GM21360 (cell line): ENCODE results near the gene ADAMTS9.

ENCODE experiments used
- ATAC-seq: cut with Tn5 transposase; IDR thresholded peaks from one replicate; pipeline ENCODE4 v1.9.1; 2021; ENCODE audit warnings: mild to moderate bottlenecking, moderate library complexity; ENCODE audit not compliant: unreplicated experiment

ADAMTS9 gene

DNA sequence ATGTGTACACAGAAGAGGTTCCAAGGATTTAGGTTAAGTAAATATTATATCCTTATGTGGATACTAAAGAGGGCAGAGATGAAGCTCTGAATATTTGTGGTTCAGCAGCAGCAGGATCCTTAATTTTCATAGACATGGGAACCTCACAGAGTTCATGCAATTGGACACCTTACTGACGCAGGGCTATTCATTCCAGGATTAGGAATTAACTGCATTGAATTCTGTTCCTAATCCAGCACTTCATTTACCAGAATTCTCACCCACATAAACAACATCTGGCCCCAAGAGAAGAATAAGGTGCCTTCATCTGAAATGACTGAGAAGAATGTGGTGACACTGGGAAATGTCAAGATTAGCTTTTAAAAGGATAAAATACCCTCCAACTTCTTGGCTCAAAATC, 62.4 kb downstream of the ADAMTS9 start:
- no peak for ATAC-seq

- no peak for ATAC-seq
These were observed 64.7 kb downstream of the ADAMTS9 start for GRCh38 chr3:64623125-64623524.

DNA sequence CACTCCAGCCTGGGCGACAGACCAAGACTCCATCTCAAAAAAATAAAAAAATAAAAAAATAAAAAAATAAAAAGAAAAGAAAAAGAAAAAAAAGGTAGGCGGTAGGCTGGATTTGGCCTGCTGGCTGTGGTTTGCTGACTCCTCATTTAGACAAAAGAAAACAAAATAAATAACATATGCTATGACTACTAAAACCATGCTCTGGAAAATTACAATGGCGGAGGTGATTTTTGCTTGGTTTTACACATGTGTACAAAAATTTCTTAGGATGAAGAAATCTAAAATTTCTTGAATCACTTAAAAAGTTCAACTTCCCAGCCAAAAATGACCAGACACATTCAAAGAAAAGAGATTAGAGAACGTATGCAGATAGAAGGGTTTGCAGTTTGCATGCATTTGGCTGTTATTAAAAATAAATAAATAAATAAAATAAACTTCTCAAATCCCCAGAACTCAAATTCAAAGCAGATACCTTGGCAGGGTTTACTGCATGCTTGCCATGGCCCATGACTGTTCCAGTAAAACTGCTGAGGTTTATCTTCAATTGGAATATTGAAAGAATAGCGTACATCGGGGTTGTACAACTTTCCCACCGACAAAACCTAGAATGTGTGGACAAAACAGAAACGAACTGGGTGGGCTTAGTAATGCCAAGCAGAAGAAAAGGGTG, 65.9 kb downstream of the ADAMTS9 start:
- no peak for ATAC-seq

- ATAC-seq = no peak
These were observed 66.5 kb downstream of the ADAMTS9 start for GRCh38 chr3:64621275-64621674.

DNA sequence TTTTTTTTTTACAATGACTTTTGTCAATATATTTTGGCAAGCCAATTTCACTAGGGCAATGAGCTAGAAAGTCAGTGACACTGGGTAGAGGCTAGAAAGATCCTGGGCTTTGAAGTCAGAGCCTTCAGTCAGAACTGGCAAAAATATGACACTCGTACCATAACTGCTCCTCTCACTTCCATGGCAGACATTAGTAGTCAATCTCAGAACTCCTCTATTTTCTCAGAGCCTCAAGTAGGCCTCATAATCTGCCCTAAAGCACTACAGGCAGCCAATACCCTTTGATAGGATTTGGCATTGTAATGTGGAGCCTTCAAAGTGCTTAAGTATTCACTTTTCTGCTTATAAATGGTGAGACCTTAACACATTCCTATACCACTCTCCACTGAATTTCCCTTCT, 67.8 kb downstream of the ADAMTS9 start:
- ATAC-seq = no peak

- no peak for ATAC-seq
These were observed 68.6 kb downstream of the ADAMTS9 start for GRCh38 chr3:64619216-64619615.

- ATAC-seq = no peak
These were observed 70.2 kb downstream of the ADAMTS9 start for GRCh38 chr3:64617610-64618009.

DNA sequence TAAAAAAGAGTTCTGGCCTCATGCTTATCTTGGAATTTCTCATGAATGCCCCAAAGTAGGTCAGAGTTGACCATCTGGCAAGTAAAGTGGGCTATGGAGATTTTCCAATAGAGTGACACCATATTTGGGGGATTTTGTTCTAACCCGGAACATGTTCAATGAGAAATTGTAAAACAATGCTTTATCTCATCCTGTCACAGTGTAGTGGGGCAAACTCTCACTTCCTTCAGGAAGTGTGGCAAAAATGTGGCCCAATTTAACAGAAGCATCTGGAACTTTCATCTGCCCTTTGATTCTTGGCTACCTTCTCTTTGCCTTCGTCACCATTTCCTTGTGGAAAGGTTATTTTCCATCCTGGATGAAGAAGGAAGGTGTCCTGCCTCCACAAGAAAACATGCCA, 70.8 kb downstream of the ADAMTS9 start:
- no peak for ATAC-seq

DNA sequence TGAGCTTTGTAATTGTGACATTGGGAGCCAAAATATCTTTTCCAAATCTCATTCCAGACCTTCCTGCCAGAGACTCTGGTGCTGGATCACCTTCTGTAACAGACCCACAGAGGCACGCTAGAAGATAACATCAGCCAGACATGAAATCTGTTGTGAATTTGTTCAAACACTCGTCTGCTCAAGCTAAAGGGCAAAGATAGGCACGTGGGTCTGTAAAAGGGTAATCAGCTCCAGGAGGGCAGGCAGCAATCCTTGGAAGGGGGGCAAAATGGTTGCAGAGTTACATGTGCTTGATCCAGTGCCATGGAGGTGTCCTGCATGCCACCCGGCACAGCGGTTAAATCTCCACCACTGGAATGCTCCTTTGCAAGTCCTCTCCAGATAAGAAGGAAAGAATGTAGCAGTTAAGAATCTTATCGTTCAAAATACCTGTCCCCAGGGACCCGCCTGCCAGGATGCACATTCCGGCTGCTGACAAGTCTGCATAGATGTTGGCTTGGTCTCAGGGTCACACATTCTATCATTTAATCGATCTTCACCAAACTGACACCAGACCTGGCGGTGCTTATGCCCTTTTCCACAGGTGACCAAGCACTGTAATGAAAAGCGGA, 74.8 kb downstream of the ADAMTS9 start:
- no peak for ATAC-seq

GRCh38 chr3:64612082-64612860, 75.5 kb downstream of the ADAMTS9 start:
- no peak for ATAC-seq

- no peak for ATAC-seq
These were observed 79.1 kb downstream of the ADAMTS9 start for GRCh38 chr3:64608741-64609140.

DNA sequence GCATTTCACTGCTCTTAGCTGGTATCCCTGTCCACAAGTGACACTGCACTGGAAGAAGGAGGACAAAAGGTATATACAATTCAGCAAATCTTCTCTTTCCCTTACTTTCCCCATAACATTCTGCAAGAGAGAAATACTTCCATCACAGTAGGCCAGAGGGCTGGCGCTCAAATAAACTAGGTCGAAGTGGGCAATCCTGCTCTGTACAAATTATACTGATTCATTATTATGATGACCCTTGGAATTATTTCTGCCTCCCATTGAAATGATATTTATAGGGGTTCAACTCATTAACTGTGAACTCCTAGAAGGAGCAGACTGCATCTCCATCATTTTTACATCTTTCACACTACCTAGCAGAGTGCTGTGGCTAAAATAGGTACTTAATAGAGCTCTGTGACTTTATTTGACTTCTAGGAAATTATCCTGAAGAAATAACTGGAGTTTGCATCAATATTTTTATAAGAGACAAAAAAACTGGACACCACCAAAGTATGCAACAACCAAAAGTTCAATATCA, 80.7 kb downstream of the ADAMTS9 start:
- no peak for ATAC-seq

GRCh38 chr3:64604313-64604712, 83.5 kb downstream of the ADAMTS9 start:
- ATAC-seq = no peak

DNA sequence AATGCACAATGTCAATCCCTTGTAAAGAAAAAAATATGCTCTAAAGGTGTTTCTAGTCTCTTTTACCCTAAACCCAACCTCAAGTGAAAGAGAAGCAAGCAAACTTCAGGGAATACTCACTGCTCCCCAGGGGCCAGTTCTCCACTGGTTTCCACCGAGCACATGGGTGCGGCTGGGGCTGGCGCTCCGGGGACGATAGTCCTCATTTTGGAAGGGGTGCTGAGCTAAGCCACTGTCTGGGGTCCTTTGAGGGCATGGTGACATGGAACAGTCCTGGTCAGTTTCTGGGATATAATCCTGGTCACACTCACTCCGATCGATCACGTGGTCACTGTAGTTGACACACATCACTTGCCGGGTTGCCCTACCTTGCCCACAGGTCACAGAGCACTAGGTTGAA, 86.0 kb downstream of the ADAMTS9 start:
- no peak for ATAC-seq

DNA sequence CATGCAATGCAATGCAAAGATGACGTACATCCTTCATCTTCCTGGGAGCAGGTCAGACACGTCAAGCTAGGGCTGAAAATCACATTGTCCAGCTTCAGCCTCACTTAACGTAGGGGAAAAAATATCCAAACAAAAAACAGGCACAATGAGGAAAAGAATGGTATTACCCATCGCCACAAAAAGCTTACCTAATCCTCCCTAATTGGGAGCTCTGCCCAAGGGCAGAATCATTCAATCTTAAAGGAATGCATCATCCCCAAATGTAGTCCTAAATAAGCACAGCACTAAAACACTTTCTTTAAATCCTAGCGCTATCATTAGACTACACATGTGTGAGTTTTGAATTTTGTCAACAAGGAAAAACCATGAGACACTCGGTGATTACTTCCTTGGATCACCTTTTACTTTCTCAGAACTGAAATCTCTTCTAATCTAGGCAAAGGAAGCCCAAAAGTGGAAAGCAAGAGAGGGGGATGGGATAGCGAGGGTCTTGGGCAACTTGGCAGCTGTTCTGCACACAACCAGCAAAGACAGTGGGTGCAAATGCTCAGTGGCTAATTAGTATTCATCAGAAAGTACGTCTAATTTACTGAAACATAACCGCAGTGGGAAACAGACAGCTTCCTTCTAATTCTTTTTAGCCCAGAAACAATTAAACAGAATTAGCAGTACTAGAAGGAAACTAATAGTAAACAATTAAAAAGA, 87.4 kb downstream of the ADAMTS9 start:
- no peak for ATAC-seq

DNA sequence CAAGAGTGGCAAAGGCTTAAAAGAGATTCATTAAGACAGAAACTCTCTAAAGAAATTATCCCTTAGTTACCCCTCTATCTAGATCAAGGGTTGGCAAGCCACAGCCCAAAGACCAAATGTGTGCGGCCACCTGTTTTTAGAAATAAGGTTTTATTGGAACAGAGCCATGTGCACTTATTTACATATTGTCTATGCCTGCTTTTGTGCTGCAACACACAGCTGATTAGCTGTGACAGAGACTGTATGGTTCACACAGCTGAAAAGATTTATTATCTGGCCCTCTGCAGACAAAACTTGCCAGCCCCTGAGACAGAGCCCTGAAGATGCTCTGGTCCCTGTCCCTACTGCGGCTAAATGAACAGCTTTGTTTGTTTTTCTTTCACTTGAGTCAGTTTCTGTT, 88.1 kb downstream of the ADAMTS9 start:
- no peak for ATAC-seq

- no peak for ATAC-seq
These were observed 92.5 kb downstream of the ADAMTS9 start for GRCh38 chr3:64595253-64595694.

DNA sequence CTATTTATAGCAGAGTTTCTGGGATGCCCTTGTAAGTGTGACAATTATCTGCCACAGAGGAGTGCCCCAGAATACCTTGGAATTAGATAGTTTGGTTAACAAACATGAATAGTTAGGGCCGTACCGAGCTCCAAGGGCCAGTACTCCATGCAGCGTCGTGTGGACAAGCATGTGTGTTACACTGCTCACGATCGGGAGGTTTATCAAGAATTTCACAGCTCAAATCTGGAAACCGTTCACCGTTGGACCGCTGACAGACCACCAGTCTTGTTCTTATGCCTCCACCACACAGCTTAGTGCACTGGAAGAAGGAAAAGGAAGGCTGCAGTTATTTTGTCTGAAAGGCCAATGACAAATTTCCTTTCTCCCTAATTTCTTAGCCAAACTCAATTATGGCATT, 93.7 kb downstream of the ADAMTS9 start:
- no peak for ATAC-seq

DNA sequence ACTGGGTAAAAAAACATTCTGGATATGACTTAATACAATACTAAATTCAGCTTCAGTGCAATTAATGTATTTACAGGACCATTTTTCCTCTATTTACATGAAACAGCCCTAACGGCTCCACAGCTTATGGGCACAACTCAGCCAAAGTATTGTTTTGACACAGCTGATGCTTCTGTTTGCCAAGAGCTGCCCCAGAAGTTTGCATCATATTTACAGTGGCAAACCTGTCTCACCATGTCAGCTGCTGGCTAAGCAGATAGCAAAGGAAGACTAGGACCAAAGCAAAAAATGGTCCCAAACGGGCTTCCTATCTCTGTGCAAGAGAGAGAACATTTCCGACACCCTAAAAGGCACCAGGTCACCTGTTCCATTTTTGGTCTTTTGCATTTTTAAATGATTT, 94.5 kb downstream of the ADAMTS9 start:
- ATAC-seq = no peak

DNA sequence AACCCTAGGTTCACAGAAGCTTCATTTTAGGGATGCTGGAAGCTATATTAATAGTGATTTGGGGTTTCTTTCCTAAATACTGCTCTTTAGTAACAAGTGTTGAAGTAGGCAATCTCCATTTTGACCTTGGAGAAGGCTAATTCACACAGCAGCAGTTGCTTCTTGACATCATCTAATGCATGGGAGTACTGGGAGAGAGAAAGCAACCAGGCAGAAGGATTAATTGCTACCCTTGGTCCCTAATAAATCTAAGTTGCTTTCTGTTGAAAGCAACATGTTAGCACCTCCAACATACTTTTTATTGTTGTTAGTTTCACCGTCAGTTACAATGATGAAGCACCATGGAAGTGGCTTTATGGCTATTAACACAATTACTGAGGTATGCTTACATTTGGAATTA, 96.2 kb downstream of the ADAMTS9 start:
- no peak for ATAC-seq

DNA sequence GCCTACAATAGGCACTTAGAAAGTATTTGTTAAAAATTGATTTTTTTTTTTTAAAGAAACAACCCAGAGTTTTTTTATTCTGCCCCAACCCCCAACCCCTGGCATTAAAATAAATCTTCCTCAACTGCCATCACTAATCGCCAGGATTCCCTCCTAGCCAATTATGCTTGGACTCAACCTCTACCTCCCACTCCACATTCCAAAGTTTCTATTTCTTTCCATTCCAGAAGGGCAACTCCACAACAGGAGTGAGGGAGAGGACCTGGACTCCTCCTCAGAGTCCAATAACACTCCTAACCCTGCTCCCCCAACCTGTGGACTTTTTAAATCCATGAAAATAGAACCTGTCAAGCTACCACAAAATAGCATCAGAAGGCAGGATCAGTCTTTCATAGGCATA, 99.4 kb downstream of the ADAMTS9 start:
- ATAC-seq = no peak
